Mucosa of rectum (tissue), 2 donors: ENCODE results near the gene PSMA2.

ENCODE experiments used
- H3K27ac ChIP-seq, 2 donors: one replicate each; pipeline ENCODE4 v1.7.0; 2013; ENCODE audit warnings: inconsistent platforms in 2 of 2, low read depth in 2 of 2, low read length in 2 of 2
- H3K27me3 ChIP-seq, 2 donors: one replicate each; pipeline ENCODE4 v1.7.0; 2013; ENCODE audit warnings: low read length in 2 of 2; ENCODE audit not compliant: control insufficient read depth in 2 of 2, insufficient read depth in 2 of 2
- H3K36me3 ChIP-seq, 2 donors: one replicate each; pipeline ENCODE4 v1.7.0; 2013; ENCODE audit warnings: low read length in 2 of 2; ENCODE audit not compliant: control insufficient read depth in 2 of 2, insufficient read depth in 2 of 2
- H3K4me1 ChIP-seq, 2 donors: one replicate each; pipeline ENCODE4 v1.7.0; 2013; ENCODE audit warnings: low read length in 2 of 2, mild to moderate bottlenecking in 1 of 2; ENCODE audit not compliant: control insufficient read depth in 2 of 2, insufficient read depth in 2 of 2
- H3K4me3 ChIP-seq, 2 donors: one replicate each; pipeline ENCODE4 v1.7.0; 2013; ENCODE audit warnings: low read length in 2 of 2
- H3K9ac ChIP-seq, 2 donors: one replicate each; pipeline ENCODE4 v1.7.0; 2013; ENCODE audit warnings: low read length in 2 of 2, low read depth in 1 of 2, mild to moderate bottlenecking in 1 of 2
- H3K9me3 ChIP-seq, 2 donors: one replicate each; pipeline ENCODE4 v1.7.0; 2013; ENCODE audit warnings: low read length in 2 of 2; ENCODE audit not compliant: control insufficient read depth in 2 of 2
- donor health status: healthy.
- donor health status: Normal muscosa, but diverticular disease.

The PSMA2 gene

DNA sequence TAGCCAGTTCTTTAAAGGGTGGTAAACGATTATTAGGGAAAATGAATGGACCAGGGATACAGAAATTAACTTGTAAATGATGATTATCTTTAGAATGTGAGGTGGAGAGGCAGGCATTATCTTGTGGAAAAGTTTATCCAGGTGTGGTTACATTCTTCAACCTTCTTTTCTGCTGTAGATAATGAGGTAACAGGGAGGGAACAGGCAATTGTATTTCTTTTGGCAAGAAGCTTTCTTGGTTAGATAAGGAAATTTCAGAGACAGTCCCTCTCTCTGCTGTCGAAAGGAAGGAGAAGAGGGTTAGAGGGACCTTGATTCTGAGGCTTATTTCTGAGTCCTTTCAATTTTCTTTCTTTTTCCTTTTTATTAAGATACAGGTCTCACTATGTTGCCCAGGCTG lies 32.3 kb upstream of the PSMA2 start:
- no peaks in the 10 kb centered on the region for H3K27me3 ChIP-seq
- H3K9me3 ChIP-seq = no peaks in the 10 kb centered on the region
- no peaks in the 10 kb centered on the region for H3K36me3 ChIP-seq
- no peak overlapping the region for H3K27ac ChIP-seq
- H3K4me3 ChIP-seq = no peak overlapping the region
- no peaks in the 10 kb centered on the region for H3K4me1 ChIP-seq
- no peak overlapping the region for H3K9ac ChIP-seq

DNA sequence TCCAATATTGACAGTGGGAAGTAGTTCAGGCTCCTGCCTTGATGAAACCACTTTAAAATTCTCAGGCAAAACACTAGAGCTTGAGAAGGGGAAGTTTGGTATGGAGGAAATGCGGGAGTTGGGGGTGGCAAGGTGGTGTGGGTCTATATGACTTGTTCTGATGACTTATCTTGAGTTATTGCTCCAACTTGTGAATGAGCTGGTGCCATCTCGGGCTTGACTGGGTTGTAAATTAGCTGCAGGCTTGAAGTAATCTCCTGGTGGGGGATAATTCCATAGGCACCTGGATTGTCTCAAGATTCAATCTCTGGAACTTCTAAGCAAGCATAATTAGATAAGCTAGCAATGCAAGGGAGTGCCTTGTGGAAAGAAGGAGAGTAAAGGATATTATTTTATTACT lies 29.2 kb upstream of the PSMA2 start:
- Histone ChIP-seq H3K27ac (no peak overlapping the region), H3K4me1 (no peaks in the 10 kb centered on the region), H3K4me3 (no peak overlapping the region), H3K9me3 (no peaks in the 10 kb centered on the region), H3K36me3 (no peaks in the 10 kb centered on the region), H3K9ac (no peak overlapping the region), H3K27me3 (no peaks in the 10 kb centered on the region)

DNA sequence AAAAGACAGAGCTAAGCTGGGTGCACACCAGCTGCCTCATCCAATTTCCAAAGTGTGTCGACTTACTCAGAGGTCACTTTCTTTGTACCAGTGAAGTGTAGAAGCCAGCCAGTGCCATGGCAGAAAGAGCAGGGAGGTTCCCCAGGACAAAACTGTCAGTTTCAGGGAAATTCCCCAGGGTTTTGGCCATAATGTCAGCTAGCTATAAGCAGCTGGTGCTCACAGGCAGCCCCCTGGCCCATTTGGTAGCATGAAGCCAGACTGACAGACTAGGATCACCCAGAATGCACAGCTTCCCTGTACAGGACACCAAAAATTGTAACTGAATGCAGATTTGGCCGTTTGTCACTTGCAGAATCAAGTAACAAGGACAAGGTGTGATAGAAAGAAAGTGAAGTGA lies 28.8 kb upstream of the PSMA2 start:
- Histone ChIP-seq H3K4me3 (no peak overlapping the region), H3K9ac (no peak overlapping the region), H3K4me1 (no peaks in the 10 kb centered on the region)

DNA sequence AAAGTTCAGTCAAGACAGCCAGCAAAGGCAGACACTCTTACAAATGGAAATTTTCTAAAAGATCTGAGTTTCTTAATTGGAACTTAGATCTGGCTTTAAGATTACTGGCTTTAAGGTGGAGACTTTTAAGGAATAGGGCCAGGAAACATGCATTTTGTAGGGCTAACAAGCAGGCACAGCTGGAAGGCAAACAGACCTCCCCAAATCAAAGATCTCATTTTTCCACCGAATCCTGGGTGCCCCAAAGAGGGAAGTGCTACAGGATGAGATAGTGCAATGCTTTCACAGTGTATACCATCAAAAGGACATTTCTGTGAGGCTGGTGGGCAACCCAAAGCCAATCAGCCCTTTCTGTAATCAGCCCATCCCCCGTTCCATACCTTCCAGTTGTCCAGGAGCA lies 27.6 kb upstream of the PSMA2 start:
- Histone ChIP-seq H3K27me3 (no peaks in the 10 kb centered on the region), H3K4me1 (no peaks in the 10 kb centered on the region), H3K36me3 (no peaks in the 10 kb centered on the region), H3K27ac (no peak overlapping the region), H3K9me3 (no peaks in the 10 kb centered on the region), H3K9ac (no peak overlapping the region), H3K4me3 (no peak overlapping the region)

More for the DNA sequence above, 28.8 kb upstream of the PSMA2 start:
- H3K36me3 ChIP-seq = no peaks in the 10 kb centered on the region
- no peaks in the 10 kb centered on the region for H3K9me3 ChIP-seq
- no peaks in the 10 kb centered on the region for H3K27me3 ChIP-seq
- H3K27ac ChIP-seq = no peak overlapping the region

DNA sequence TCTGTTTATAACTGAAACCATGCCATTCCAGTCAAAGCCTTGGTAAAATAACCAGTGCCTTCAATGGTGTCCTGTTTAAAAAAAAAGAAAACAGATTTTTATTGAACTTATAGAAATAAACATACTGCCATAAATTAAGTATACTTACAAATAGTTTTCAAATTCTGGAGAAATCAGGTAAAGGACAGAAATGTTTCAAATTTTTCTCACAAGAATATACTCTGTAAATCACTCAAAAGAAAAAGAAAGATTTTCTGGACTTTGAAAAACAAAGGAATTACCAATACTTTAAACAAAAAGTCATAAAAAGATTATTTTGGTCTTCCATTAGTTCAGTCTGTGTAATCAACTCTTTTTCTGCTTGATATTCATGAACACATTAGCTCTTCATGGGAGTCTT lies 24.1 kb upstream of the PSMA2 start:
- Histone ChIP-seq H3K36me3 (no peaks in the 10 kb centered on the region), H3K4me1 (no peaks in the 10 kb centered on the region)

DNA sequence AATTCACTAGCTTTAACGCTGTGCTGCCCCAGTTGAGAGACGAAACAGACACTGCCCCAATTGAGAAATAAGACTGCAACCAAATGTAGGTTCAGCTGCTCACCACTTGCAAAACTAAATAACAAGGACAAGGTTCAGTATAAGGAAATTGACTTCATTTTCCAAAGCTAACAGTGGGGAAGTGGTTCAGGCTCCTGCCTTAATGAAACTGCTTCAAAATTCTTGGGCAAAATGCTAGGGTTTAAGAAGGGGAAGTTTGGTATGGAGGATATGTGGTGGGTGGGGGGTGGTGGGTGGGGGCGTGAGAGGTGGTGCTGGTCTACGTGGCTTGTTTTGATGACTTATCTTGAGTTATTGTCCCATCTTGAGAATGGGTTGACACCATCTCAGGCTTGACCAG lies 22.0 kb upstream of the PSMA2 start:
- no peaks in the 10 kb centered on the region for H3K4me1 ChIP-seq
- no peaks in the 10 kb centered on the region for H3K9me3 ChIP-seq
- no peak overlapping the region for H3K4me3 ChIP-seq
- no peak overlapping the region for H3K9ac ChIP-seq
- no peaks in the 10 kb centered on the region for H3K27me3 ChIP-seq
- H3K36me3 ChIP-seq = no peaks in the 10 kb centered on the region
- no peak overlapping the region for H3K27ac ChIP-seq

More for the DNA sequence above, 24.1 kb upstream of the PSMA2 start:
- no peak overlapping the region for H3K27ac ChIP-seq
- H3K9ac ChIP-seq = no peak overlapping the region
- H3K27me3 ChIP-seq = no peaks in the 10 kb centered on the region
- H3K4me3 ChIP-seq = no peak overlapping the region
- H3K9me3 ChIP-seq = no peaks in the 10 kb centered on the region

DNA sequence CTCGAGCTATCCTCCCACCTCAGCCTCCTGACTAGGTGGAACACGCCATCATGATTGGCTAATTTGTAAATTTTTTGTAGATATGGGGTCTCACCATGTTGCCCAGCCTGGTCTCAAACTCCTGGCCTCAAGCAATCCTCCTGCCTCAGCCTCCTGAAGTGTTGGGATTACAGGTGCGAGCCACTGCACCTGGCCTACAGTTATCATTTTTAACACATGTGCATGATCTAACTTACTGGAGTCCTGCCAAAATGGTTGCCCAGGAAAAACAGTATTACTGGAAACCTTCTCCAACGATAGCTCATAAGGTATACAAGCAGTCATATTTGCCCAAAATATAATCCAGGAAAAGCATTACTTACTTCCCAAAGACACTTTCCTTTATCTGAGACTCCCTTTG lies 20.4 kb upstream of the PSMA2 start:
- Histone ChIP-seq H3K36me3 (no peaks in the 10 kb centered on the region), H3K27me3 (no peaks in the 10 kb centered on the region), H3K9ac (no peak overlapping the region), H3K27ac (no peak overlapping the region), H3K9me3 (no peaks in the 10 kb centered on the region), H3K4me3 (no peak overlapping the region), H3K4me1 (no peaks in the 10 kb centered on the region)

DNA sequence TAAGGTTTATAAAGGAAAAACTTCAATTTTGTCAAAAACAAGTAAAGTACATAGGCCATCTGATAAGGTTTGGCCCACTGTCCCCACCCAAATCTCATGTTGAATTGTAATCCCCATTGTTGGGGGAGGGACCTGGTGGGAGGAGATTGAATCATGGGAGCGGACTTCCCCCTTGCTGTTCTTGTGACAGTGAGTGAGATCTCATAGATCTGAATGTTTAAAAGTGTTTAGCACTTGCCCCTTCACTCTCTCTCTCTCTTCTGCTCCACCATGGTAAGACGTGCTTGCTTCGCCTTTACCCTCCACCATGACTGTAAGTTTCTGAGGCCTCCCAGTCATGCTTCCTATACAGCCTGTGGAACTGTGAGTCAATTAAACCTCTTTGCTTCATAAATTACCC lies 18.4 kb upstream of the PSMA2 start:
- H3K4me3 ChIP-seq = no peak overlapping the region
- no peaks in the 10 kb centered on the region for H3K27me3 ChIP-seq
- H3K9me3 ChIP-seq = no peaks in the 10 kb centered on the region
- H3K36me3 ChIP-seq = no peaks in the 10 kb centered on the region
- H3K4me1 ChIP-seq = no peaks in the 10 kb centered on the region
- no peak overlapping the region for H3K27ac ChIP-seq
- no peak overlapping the region for H3K9ac ChIP-seq

DNA sequence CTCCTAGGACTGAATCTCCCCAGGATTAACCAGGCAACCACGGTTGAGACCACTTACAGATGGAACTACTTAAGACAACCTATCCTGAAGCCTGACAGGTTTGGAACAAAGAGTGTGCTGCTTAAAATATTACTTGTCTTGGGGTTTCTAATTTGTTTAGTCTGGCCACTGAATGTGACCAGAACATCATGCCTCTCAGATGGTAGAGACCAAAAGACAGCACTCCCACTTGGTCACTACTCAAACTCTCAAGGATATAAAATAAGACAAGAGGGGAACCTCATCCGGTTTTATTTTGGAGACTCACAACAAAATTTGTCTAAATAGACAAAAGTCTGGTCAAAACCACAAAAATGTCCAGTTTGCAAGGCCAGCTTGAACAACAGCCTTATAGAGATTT lies 15.5 kb upstream of the PSMA2 start:
- no peak overlapping the region for H3K9ac ChIP-seq

DNA sequence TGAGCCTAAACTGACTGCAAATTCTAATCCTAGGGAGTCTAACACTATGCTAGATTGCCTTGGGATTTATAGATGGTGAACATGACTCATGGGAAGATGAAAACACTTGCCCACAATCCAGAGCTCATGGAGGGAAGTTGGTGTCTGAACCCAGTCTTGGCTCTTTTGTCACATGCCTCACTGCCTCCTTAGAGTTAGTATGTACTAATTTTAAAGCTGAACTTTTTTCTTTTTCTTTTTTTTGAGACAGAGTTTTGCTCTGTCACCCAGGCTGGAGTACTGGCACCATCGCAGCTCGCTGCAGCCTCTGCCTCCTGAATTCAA lies 14.6 kb upstream of the PSMA2 start:
- H3K27me3 ChIP-seq = no peaks in the 10 kb centered on the region
- no peak overlapping the region for H3K4me3 ChIP-seq
- H3K36me3 ChIP-seq = no peaks in the 10 kb centered on the region
- no peaks in the 10 kb centered on the region for H3K9me3 ChIP-seq
- H3K27ac ChIP-seq = no peak overlapping the region
- H3K9ac ChIP-seq = no peak overlapping the region
- H3K4me1 ChIP-seq = no peaks in the 10 kb centered on the region

More for the DNA sequence above, 15.5 kb upstream of the PSMA2 start:
- Histone ChIP-seq H3K4me1 (no peaks in the 10 kb centered on the region), H3K4me3 (no peak overlapping the region), H3K36me3 (no peaks in the 10 kb centered on the region), H3K27ac (no peak overlapping the region), H3K27me3 (no peaks in the 10 kb centered on the region), H3K9me3 (no peaks in the 10 kb centered on the region)
